GM10847 (cell line): ENCODE data around the gene PRKCA.

Experiments used
- POLR2A ChIP-seq: IDR thresholded peaks from 2 replicates; pipeline ENCODE4 v1.6.1; 2011; ENCODE audit not compliant: insufficient read length; ENCODE audit errors: extremely low read depth

Gene PRKCA

GRCh38 chr17:66447159-66447558, 144.7 kb downstream of the PRKCA start:
- TF ChIP-seq POLR2A: no peak

GRCh38 chr17:66448026-66448639, 145.7 kb downstream of the PRKCA start:
- no peak for TF ChIP-seq POLR2A

- no peak for TF ChIP-seq POLR2A
Measured at GRCh38 chr17:66449418-66449977, 147.1 kb downstream of the PRKCA start.

GRCh38 chr17:66450008-66450851, 147.8 kb downstream of the PRKCA start:
- TF ChIP-seq POLR2A: no peak

GRCh38 chr17:66450852-66451158, 148.4 kb downstream of the PRKCA start:
- no peak for TF ChIP-seq POLR2A

GRCh38 chr17:66451188-66452149, 149.1 kb downstream of the PRKCA start:
- no peak for TF ChIP-seq POLR2A

GRCh38 chr17:66455060-66455459, 152.6 kb downstream of the PRKCA start:
- no peak for TF ChIP-seq POLR2A

- no peak for TF ChIP-seq POLR2A
Measured at GRCh38 chr17:66458782-66459181, 156.4 kb downstream of the PRKCA start.

GRCh38 chr17:66459811-66460270, 157.4 kb downstream of the PRKCA start:
- TF ChIP-seq POLR2A: no peak

GRCh38 chr17:66460558-66460957, 158.1 kb downstream of the PRKCA start:
- TF ChIP-seq POLR2A: no peak

GRCh38 chr17:66461343-66461995, 159.1 kb downstream of the PRKCA start:
- TF ChIP-seq POLR2A: no peak

- no peak for TF ChIP-seq POLR2A
Measured at GRCh38 chr17:66462010-66462409, 159.6 kb downstream of the PRKCA start.

GRCh38 chr17:66464921-66465320, 162.5 kb downstream of the PRKCA start:
- TF ChIP-seq POLR2A: no peak

- TF ChIP-seq POLR2A: no peak
Measured at GRCh38 chr17:66465701-66466100, 163.3 kb downstream of the PRKCA start.
